ENCODE results near the gene IRS1.

The IRS1 gene

DNA sequence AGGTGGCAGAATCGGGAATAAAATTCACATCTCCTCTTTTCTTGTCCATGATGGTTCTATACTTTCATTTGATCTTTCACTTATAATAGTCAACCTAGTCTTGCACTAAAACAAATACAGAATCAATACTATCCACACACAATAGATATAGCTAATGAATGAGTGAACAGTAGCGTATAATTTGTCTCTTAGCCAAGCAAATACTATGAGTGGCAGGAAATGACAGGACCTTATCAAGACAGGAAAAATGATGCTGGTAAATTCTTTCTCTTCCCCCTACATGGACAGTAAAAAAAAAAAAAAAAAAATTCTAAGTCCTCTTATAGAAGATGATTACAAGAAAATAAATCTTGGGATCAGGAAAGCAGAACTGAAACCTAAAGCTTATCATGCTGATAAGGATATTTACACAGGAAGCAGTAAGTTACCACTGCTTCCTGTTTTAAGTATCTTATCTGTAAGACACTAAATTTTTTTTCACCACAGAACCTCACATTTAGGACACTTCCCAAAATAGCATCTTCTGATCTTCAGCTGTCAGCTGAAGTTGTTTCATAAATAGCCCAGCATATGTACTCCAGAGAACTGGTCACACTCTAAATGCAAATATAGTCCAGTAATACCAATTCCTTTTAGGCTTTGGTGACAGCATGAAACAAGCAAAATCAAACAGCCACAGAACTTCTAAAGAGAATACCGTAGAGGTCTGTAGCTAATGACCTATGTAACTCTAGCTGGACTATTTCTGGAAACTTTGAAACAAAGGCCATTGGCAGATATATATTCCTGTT lies 27.0 kb downstream of the IRS1 start:
- H3K36me3 ChIP-seq (replicated peaks), result no peaks in the 10 kb centered on the region
- no peaks in the 10 kb centered on the region for H3K27me3 ChIP-seq (ENCODE audit: low read depth)
- no peak overlapping the region for H3K4me3 ChIP-seq
- DNase-seq (ENCODE audit: low spot score in 2 of 2), result no peak
- H3K4me1 ChIP-seq, result no peaks in the 10 kb centered on the region
- in situ Hi-C loops (cut with MboI; ENCODE audit: low sequenced_read_pairs), result no loop called here
- H3K9me3 ChIP-seq, result no peaks in the 10 kb centered on the region

DNA sequence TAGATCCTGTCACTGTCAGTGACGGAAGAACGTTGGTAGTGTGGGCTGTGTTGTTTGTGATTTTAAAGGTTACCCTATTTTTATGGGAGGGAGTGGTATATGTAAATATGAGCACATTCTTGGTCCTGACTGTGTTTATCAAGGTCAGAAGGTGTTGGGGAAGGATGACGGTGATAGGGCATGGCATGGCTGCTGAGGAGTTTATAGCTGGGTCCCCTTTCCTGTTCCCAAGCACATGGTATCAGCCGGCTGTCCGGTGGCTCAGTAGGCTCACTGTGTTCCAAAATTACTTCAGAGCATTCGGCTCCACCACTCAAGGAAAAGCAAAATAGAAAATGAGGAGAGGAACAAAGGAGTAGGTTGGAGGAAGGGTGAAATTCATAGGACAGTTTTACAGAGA lies 28.6 kb downstream of the IRS1 start:
- no peak for DNase-seq (ENCODE audit: low spot score in 2 of 2)
- in situ Hi-C loops (cut with MboI; ENCODE audit: low sequenced_read_pairs), result no loop called here
- no peaks in the 10 kb centered on the region for H3K27me3 ChIP-seq (ENCODE audit: low read depth)
- no peaks in the 10 kb centered on the region for H3K4me1 ChIP-seq
- no peak overlapping the region for H3K4me3 ChIP-seq
- no peaks in the 10 kb centered on the region for H3K36me3 ChIP-seq (replicated peaks)
- no peaks in the 10 kb centered on the region for H3K9me3 ChIP-seq

DNA sequence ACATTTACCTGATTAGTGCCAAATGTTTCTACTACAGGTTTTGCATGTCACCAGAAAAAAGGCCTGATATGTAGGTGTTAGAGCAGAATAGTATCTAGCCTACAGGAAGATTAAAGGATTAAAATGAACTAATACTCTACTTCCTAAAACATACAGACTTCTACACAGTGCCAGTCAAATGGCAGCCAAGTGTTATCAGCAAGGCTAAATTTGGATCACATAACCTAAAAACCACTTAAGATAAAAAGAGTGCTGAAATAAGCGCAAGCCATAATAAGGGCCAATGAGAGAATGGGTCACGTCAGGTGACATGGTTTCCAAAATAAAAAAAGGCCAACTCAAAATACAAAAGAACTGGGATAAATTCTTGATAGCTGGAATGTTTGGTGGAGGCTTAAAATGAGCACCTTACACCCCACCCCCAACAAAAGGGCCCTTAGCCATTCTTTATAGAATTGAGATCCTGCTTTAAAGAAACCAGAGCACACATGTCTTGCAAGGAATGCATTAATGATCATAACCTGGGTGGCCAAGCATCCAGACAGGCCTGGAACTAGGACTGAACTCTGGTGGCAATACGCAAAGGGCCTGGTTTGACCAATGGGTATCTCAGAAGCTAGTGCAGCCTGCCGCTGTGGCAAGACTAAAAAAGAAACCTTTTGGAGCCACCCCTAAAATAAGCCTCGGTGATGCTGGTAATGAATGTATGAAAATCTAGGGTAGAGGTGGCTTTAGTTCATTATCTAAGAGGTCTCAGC lies 32.4 kb downstream of the IRS1 start:
- Histone ChIP-seq H3K27me3 (ENCODE audit: low read depth) (no peaks in the 10 kb centered on the region), H3K36me3 (replicated peaks) (no peaks in the 10 kb centered on the region), H3K4me1 (no peaks in the 10 kb centered on the region), H3K4me3 (no peak overlapping the region), H3K9me3 (no peaks in the 10 kb centered on the region)
- DNase-seq (ENCODE audit: low spot score in 2 of 2), result no peak
- in situ Hi-C loops (cut with MboI; ENCODE audit: low sequenced_read_pairs), result no loop called here

DNA sequence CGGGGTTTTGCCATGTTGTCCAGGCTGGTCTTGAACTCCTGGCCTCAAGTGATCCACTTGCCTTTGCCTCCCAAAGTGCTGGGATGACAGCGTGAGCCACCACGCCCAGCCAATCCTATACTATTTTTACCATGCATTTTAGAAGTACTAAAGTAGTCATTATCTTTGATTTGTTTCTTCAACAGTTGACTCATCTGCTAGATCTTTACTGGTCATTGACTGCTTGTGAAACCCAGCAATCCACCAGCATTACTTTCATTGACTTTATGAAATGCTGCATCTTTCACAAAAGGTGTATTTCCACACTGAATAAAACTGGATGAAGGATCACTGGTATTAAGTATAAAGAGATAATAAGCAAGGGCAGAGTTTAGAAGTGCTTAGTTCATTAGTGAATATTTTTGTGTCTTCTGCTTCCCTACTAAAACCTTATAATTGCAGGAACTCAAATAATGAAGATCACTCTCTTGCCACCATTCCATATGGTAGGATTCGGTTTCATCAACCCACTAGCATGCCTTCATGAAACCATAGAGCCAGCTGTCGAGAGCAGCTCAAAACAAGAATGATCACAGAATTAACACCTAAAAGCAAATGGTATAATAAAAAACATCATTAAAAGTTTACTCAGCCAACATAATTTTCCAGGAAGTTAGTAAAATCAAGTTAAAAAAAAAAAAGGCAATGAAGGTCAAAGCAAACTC lies 33.1 kb downstream of the IRS1 start:
- H3K36me3 ChIP-seq (replicated peaks), result no peaks in the 10 kb centered on the region
- no peaks in the 10 kb centered on the region for H3K4me1 ChIP-seq
- in situ Hi-C loops (cut with MboI; ENCODE audit: low sequenced_read_pairs), result no loop called here
- no peak for DNase-seq (ENCODE audit: low spot score in 2 of 2)
- no peaks in the 10 kb centered on the region for H3K9me3 ChIP-seq
- no peak overlapping the region for H3K4me3 ChIP-seq
- no peaks in the 10 kb centered on the region for H3K27me3 ChIP-seq (ENCODE audit: low read depth)

DNA sequence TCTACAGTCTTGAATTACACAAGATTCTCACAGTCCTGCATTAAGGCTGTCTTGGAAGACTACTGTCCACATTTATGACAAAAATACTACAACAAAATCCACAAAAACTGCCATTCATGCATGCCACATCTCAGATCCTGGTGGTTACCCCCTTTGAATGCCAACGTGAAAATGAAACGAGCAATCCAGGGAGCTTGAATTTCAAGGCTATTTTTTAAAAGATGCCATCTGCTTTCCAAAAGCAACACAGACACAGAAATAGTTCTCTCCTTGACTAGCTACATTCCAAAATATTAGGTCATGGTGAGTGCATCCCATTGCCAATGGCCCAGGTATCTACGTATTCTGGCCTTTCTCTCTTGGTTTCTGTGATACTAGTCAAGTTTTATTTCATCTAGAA lies 36.3 kb downstream of the IRS1 start:
- no peak for DNase-seq (ENCODE audit: low spot score in 2 of 2)
- in situ Hi-C loops (cut with MboI; ENCODE audit: low sequenced_read_pairs), result no loop called here
- Histone ChIP-seq H3K36me3 (replicated peaks) (no peaks in the 10 kb centered on the region), H3K27me3 (ENCODE audit: low read depth) (no peaks in the 10 kb centered on the region), H3K4me1 (no peaks in the 10 kb centered on the region), H3K9me3 (no peaks in the 10 kb centered on the region), H3K4me3 (no peak overlapping the region)

DNA sequence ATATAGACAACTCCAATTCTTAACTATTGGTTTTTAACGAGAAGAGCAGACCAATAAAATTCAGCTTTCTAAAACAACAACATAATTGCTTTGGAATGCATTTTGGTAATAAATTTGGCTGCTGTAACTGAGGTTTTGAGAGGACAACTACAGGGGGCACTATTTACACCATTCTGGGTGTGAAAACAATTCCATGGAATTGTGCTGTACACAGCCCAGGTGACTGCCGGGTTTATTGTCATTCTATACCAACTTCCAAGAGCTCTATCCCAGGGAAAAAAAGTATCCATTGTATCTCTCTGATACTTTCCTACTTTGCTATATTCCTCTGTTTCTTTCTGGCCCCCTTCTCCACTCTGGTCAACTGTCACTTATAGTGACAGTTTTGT lies 38.4 kb downstream of the IRS1 start:
- H3K4me1 ChIP-seq, result no peaks in the 10 kb centered on the region
- DNase-seq (ENCODE audit: low spot score in 2 of 2), result no peak
- no peaks in the 10 kb centered on the region for H3K27me3 ChIP-seq (ENCODE audit: low read depth)
- no peaks in the 10 kb centered on the region for H3K9me3 ChIP-seq
- no peak overlapping the region for H3K4me3 ChIP-seq
- no peaks in the 10 kb centered on the region for H3K36me3 ChIP-seq (replicated peaks)
- in situ Hi-C loops (cut with MboI; ENCODE audit: low sequenced_read_pairs), result no loop called here

DNA sequence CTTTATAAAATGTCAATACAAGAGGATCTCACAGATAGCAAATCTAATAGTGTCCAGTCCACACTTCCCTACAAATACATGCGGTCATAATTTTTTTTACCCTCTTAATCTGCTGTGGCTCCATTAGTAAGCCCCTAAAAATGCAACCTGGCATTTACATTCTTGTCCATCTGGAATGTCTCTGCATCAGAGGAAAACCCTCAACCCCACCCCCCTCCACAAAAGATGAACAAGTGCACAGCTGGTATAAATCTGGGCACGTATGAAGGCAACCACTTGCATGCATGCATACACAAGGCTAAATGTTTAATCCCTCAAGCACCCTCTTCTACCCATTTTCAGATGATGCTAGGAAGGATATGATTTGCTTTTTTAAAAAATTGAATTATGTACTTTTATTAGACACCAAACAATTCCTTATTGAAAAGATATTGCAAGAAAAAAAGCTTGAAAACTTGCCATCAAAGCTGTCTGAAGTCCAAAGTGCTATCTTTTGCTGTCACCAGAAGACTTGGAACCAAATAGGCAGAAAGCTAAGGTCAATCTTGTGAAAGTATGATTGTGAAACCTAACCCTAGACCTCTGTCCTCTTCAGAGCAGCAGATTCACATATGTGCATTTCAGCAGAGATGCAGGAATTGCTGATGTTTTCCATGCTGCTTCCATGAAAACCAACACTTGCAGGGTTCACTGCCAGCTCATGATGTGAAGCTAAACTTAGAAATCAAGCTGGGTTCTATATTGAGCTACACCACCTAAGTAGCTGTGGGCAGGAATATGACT lies 39.0 kb downstream of the IRS1 start:
- Histone ChIP-seq H3K4me1 (peaks cover 2% of the 10 kb centered on the region; the same call in 1 of the 2 replicates), H3K9me3 (no peaks in the 10 kb centered on the region), H3K4me3 (no peak overlapping the region), H3K27me3 (ENCODE audit: low read depth) (no peaks in the 10 kb centered on the region), H3K36me3 (replicated peaks) (no peaks in the 10 kb centered on the region)
- DNase-seq (ENCODE audit: low spot score in 2 of 2), result no peak
- in situ Hi-C loops (cut with MboI; ENCODE audit: low sequenced_read_pairs), result no loop called here

DNA sequence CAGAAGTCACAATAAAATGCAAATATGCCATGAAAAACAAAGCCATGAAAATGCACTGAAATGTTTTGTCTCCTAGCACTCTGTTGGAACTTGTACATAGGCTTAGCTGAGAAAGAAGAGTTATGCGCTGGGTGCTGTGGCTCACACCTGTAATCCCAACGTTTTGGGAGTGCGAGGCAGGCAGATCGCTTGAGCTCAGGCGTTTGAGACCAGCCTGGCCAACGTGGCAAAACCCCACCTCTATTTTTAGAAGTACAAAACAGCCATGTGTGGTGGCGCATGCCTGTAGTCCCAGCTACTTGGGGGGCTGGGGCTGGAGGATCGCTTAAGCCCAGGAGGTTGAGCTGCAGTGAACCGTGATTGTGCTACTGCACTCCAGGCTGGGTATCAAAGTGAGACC lies 39.9 kb downstream of the IRS1 start:
- H3K9me3 ChIP-seq, result no peaks in the 10 kb centered on the region

DNA sequence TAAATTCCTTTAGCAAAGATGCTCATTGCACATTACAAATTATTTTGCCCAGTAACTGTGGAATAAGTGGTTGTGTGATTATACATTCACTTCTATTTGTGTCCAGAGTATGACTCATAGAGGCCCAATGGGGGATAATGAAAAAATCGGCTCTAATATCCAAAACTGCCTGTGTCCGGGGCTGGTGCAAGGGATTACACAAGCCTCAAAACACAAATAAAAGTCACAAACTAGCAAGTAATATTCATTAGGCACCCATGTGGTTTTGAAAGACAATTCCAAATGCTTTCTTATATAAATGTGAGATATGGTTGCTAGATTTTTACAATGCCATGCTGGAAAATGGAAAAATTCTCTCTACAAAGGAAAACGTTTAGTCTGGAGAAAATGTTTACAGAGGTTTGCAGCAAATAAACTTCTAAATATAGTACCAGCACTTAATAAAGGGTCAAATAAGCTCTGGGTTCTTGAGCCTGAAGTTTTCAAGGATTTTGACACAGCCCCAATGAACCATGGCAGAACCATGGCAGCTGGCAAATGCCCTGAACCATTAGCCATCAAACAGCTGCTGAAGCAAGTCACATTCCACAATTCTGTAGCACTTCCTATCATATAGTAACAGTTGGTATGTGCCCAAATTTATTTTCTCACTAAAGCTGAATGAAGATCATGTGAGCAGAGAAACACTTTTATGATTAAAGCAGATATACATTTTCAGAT lies 40.5 kb downstream of the IRS1 start:
- H3K27me3 ChIP-seq (ENCODE audit: low read depth), result no peaks in the 10 kb centered on the region
- DNase-seq (ENCODE audit: low spot score in 2 of 2), result no peak
- in situ Hi-C loops (cut with MboI; ENCODE audit: low sequenced_read_pairs), result no loop called here
- no peaks in the 10 kb centered on the region for H3K9me3 ChIP-seq
- no peaks in the 10 kb centered on the region for H3K36me3 ChIP-seq (replicated peaks)
- H3K4me3 ChIP-seq, result no peak overlapping the region
- H3K4me1 ChIP-seq, result peaks cover 2% of the 10 kb centered on the region

More for the DNA sequence above, 39.9 kb downstream of the IRS1 start:
- Histone ChIP-seq H3K4me1 (peaks cover 2% of the 10 kb centered on the region), H3K36me3 (replicated peaks) (no peaks in the 10 kb centered on the region), H3K4me3 (no peak overlapping the region), H3K27me3 (ENCODE audit: low read depth) (no peaks in the 10 kb centered on the region)
- DNase-seq (ENCODE audit: low spot score in 2 of 2), result no peak
- in situ Hi-C loops (cut with MboI; ENCODE audit: low sequenced_read_pairs), result no loop called here

DNA sequence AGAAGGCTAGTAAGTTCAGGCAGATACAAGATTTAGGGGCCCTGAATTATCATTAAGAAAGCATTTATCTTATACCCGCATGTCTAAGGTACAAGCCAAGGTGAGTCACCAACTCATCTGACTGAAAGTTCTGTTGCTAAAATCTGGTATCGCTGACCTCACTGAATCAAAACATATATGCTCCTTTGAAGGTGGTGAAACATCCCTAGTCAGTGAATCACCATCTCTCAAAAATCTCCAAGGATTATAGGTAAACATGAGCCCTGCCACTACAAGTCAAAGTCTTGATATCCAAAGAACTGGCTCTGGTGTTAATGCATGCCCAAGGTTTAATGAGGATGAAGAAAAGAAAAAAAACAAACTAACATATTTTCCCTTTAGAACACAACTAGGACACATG lies 43.5 kb downstream of the IRS1 start:
- Histone ChIP-seq H3K27me3 (ENCODE audit: low read depth) (no peaks in the 10 kb centered on the region), H3K36me3 (replicated peaks) (no peaks in the 10 kb centered on the region), H3K4me3 (no peak overlapping the region), H3K9me3 (no peaks in the 10 kb centered on the region), H3K4me1 (peaks cover 2% of the 10 kb centered on the region)
- DNase-seq (ENCODE audit: low spot score in 2 of 2), result no peak
- in situ Hi-C loops (cut with MboI; ENCODE audit: low sequenced_read_pairs), result no loop called here

DNA sequence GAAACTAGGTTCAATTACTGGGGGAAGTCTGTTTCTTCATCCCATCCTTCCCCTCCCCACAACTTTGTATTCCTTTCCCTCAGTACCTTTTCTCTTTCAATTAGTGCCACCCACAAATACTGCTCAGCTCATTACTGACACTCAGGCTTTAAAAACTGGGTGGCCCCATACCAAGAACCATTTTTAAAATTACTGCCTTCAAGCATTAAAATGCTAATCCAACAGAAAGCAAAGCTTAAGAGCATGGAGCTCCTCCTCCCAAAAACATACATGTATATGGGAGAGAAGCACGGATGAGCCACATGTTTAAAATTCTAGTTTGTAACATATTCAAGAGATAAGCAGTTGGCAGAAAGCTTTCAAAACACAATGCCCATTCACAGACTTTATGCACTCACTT lies 44.0 kb downstream of the IRS1 start:
- H3K4me1 ChIP-seq, result peaks cover 2% of the 10 kb centered on the region
- no peak overlapping the region for H3K4me3 ChIP-seq
- in situ Hi-C loops (cut with MboI; ENCODE audit: low sequenced_read_pairs), result no loop called here
- no peaks in the 10 kb centered on the region for H3K9me3 ChIP-seq
- H3K27me3 ChIP-seq (ENCODE audit: low read depth), result no peaks in the 10 kb centered on the region
- DNase-seq (ENCODE audit: low spot score in 2 of 2), result no peak
- H3K36me3 ChIP-seq (replicated peaks), result no peaks in the 10 kb centered on the region

DNA sequence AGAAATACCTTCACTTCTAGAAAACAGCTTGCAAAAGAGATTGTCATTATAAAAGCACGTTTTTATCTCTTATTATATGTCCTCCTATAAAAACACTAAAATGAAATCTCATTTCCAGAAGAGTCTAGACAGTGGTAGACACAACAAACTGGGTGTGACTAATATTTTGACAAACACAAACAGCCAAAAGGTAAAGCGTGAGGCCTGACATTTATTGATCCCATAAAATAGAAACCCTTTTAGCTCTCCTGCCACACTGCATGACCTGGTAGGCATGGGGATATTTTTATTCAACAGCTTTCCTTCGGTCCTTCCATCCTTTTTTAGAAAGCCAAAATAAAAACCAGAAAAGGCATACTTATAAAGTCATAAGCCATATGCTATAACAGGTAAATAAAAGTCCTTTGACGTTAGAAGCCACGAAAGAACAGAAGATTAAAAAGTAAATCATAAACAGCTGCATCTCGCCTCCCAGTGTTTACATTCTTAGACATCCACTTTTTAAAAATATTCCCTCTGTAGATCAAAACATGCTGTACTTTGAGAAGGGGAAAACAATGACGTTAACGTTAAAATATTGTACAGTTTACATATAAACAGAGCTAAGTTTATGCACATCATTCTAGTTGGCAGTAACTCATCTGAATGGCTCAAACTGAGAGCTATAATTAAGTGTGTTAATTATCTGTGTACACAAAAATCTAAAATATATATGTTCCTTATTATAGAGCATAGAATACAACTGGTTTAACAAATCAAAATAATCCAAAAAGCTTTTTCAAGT lies 44.6 kb downstream of the IRS1 start:
- H3K4me3 ChIP-seq, result no peak overlapping the region
- no peak for DNase-seq (ENCODE audit: low spot score in 2 of 2)
- in situ Hi-C loops (cut with MboI; ENCODE audit: low sequenced_read_pairs), result no loop called here

More for the DNA sequence above, 44.6 kb downstream of the IRS1 start:
- H3K27me3 ChIP-seq (ENCODE audit: low read depth), result no peaks in the 10 kb centered on the region
- H3K4me1 ChIP-seq, result peaks cover 2% of the 10 kb centered on the region
- H3K9me3 ChIP-seq, result no peaks in the 10 kb centered on the region
- no peaks in the 10 kb centered on the region for H3K36me3 ChIP-seq (replicated peaks)

All from HAP-1 (cell line).